HG02840 (cell line): Measurements from ENCODE around the gene DEFB131A.
"Not testable (repeated sequence)": the region's sequence is repeated elsewhere in the genome, so short reads cannot be mapped to it uniquely, and the experiment has no call there.

Experiments used
- ATAC-seq: cut with Tn5 transposase; IDR thresholded peaks from one replicate; pipeline ENCODE4 v1.9.1; 2021; ENCODE audit warnings: mild to moderate bottlenecking, moderate library complexity, moderate number of reproducible peaks; ENCODE audit not compliant: unreplicated experiment, low FRiP score

The DEFB131A gene

GRCh38 chr4:9493589-9493988 lies 49.4 kb downstream of the DEFB131A start:
- ATAC-seq: not testable (repeated sequence)

DNA sequence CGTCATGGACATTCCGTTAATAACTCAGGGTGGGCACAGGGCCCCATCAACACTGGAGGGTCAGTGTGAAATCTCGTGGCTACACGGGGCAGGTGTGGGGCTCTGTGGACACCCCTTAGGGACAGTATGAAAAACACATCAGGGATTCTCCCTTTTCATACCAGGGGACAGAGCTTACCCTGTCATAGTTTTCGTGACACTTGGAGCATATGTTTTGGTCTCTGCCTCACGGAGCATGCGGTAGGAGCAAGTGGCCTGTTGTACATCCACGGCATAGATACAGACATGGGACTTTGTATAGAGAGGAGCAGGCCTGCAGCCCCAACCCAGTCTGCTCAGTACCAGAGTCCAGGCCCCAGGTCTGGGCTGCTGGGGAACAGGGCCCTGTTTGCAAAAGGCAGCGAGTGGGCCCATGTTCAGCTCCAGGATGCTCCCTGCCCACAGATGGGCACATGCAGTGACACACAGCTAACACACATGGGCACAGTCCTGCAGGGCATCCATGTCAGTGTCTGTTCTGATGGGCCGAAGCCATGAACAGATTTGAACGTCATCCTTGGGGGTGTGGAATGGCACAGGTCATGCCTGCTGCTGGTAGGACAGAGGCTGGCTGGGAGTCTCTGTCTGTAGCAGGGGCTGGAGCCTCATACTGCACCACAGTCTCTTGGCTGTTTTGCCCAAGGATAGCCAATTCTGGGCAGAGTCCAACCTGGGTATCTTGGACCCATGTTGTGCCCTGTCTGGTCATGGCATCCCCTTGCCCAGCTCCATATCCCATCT lies 50.2 kb downstream of the DEFB131A start:
- ATAC-seq: not testable (repeated sequence)

GRCh38 chr4:9495443-9495842 lies 51.2 kb downstream of the DEFB131A start:
- not testable (repeated sequence) for ATAC-seq

DNA sequence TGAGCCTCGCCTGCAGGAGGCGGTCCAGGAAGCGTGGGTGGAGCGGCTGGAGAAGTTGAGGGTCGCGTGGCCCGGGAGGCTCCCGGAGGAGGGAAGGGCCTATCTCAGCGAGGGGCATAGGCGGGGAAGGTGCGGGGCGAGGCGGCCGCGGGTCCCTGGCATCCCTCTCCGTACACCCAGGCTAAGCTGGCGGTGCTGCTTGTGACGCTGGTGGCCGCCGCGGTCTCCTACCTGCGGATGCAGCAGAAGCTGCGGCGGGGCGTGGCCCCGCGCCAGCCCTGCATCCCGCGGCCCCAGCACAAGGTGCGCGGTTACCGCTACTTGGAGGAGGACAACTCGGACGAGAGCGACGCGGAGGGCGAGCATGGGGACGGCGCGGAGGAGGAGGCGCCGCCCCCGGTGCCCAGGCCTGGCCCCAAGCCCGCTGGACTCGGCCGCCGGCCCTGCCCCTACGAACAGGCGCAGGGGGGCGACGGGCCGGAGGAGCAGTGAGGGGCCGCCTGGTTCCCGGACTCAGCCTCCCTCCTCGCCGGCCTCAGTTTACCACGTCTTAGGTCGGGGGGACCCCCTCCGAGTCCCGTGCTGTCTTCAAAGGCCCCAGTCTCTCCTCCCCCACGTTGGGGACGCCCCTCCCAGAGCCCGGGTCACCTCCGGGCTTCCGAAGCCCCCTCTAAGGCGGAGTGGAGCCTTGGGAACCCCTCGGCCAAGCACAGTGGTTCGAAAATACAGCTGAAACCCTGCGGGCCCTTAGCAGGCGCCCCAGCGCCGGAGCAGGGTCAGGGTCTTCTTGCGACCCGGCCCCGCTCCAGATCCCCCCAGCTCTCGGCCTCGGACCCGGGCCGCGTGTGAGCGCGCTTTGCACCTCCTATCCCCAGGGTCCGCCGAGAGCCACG lies 53.6 kb downstream of the DEFB131A start:
- not testable (repeated sequence) for ATAC-seq

DNA sequence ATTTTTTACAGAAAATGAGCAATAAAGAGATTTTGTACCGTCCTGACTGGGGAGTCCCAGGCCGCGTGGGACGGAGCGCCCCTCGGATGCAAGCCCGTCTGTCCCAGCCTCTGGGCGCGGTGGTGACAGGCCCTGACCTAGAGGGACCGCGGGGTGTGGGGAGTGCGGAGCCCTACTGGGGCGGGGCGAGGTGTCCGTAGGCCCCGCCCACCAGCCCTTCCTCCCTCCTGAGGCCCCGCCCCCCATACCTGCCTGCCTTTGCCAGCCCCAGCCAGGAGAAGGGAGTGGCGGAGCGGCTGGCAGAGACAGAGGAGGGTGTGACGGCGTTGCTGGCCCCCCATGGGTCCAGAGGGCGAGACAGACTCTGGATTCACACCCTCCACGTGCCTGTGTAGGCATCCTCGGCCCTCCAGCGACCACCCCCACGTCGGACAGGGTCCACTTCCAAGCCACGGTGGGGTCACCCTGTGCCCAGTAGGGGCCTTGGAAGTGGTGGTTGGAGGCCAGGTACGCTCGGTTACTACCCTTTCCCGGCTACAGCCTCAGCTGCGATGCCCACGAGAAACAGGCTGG lies 54.3 kb downstream of the DEFB131A start:
- not testable (repeated sequence) for ATAC-seq

DNA sequence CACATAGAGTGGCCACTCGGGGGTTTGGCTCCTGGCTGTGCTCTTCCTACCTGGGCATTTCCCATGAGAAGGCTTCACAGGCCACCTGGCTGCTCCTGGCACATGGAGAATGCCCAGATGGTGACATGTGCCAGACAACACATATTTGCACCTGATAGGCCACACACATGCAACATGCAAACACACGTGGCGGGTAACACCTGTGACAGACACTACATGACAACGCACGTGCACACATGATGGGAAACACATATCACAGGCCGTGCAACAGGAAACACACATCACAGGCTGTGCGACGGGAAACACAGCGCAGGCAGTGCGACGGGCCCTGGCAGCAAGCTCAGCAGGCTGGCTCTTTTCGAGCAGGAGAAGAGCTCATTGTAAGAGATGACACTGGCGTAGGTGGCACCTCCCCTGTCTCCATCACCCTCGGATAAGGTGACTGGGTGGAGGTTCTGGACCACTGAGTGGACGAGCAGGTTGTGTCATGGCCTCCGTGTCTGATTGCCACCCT lies 55.8 kb downstream of the DEFB131A start:
- ATAC-seq: not testable (repeated sequence)
